Gastroesophageal sphincter (tissue), 3 donors: ENCODE data around the gene FAHD2A.

Experiments used
- CTCF ChIP-seq, 4 experiments: fragments of 200-600 bp in 2 of 4; fragments of 450-650 bp in 2 of 4; sonication (generic) in 1 of 4; IDR thresholded peaks; one replicate each; pipeline ENCODE4 v1.5.1; 2017 to 2019; ENCODE audit warnings: antibody characterized with exemption in 4 of 4, mild to moderate bottlenecking in 2 of 4, moderate library complexity in 2 of 4
- POLR2A ChIP-seq, 2 donors: fragments of 450-650 bp; IDR thresholded peaks; one replicate each; pipeline ENCODE4 v1.6.1; 2017; ENCODE audit warnings: antibody characterized with exemption in 2 of 2, mild to moderate bottlenecking in 2 of 2, moderate library complexity in 1 of 2
- POLR2AphosphoS5 ChIP-seq: sonication (generic); formaldehyde crosslinking; IDR thresholded peaks from one replicate; pipeline ENCODE4 v1.6.1; 2017; ENCODE audit warnings: antibody characterized with exemption

GRCh38 chr2:95377216-95378123 lies 25.0 kb upstream of the FAHD2A start:
- TF ChIP-seq CTCF (IDR thresholded peaks at IDR 0.05) (no peak), POLR2A (IDR thresholded peaks at IDR 0.05) (no peak), POLR2AphosphoS5 (no peak)
